GM19099 (cell line): ENCODE results near the gene NPRL2.

Experiments used
- POLR2A ChIP-seq: IDR thresholded peaks from 3 replicates; pipeline ENCODE4 v1.6.1; 2011; ENCODE audit warnings: low read depth; ENCODE audit not compliant: insufficient read length; ENCODE audit errors: extremely low read depth

NPRL2 gene

DNA sequence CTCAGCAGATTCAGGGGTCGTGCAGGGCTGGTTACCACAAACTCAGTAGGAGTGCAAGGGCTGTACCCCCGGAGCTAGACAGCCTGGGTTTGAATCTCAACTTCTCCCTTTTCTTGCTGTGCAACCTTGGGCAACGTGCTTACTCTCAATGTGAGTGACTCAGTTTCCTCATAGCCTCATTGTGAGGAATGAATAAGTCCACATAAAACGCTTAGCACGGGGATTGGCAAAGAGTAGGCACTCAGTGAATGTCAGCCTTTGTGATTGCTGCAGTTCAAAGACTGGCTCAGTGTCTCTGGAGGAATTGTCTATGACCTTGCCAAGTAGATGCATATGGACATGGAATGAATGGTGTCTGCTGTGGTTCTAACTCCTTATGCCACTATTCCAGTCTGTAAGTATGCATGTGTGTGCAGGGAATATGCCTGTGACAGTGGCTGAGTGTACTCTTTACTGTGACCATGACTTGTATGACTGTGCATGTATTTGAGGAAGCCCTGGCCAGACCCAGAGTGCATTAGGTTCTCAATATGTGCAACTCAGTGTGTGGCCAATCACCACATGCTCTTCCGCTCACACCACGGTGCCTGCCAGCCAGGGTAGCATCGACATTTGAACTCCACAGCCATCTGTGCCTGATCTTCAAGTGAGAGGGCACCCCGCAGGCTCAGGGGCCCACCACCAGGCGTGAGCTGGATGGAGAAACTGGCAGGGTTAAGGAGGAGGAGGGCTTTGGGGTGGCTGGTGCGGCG lies 50.5 kb downstream of the NPRL2 start:
- no peak for TF ChIP-seq POLR2A

DNA sequence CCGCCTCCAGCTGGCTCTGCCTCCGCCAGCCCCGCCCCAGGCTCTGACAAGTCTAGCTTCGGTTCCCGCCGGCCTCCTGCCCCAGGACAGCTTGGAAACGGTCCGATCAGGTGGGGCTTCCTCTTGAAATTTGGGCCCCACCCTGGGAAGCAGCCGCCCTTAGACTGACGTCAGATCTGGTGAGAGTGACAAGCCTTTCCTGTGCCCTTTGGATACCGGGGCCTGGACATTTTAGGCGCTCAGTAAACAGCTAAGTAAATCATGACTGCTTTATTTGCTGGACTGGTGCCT lies 51.0 kb downstream of the NPRL2 start:
- no peak for TF ChIP-seq POLR2A

DNA sequence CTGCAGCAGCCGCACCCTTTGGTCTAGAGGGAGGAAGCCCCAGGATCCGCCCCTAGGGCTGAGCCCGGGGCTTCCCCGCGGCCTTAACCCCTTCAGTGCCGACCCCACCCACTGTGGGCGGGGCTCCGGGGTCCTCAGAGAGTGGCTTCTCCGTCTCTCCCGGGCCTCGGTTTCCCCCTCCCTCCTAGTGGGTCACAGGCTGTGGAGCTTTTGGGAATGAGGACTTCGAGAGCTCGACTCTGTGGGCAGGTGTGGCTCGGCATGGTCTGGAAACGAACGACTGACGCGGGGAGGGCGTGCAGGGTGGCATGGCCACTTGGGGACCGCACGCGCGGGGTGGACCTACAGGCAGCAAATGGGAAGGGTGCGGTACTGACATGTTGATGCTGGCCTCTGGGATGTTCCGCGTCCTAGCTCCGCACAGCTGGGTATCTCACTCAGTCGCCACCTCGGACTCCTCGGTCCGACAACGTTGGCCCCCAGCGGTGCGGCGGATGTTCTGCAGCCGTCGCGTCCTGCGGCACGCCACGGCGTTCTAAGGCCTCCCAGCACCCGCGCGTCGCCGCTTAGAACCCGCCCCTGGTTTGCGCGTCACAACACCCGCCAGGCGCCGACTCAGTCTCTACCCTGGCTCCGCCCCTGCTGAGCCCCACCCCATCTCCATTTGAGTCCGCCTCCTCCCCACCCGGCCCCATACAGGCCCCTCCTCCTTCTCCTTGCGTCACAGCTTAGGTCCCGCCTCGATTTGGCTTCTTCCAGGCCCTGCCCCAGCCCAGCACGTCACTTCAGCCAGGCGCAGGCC lies 51.5 kb downstream of the NPRL2 start, which contains the start of the genes HYAL3 and NAA80:
TSS of gene HYAL3 (minus strand) at position 570 of the 802 bp plus-strand sequence. CDS start 3,803 bp downstream, outside the sequence.
TSS of gene NAA80 (minus strand) at position 570 of the 802 bp plus-strand sequence. CDS start 1,942 bp downstream, outside the sequence.
- TF ChIP-seq POLR2A = peak; percentile 86

DNA sequence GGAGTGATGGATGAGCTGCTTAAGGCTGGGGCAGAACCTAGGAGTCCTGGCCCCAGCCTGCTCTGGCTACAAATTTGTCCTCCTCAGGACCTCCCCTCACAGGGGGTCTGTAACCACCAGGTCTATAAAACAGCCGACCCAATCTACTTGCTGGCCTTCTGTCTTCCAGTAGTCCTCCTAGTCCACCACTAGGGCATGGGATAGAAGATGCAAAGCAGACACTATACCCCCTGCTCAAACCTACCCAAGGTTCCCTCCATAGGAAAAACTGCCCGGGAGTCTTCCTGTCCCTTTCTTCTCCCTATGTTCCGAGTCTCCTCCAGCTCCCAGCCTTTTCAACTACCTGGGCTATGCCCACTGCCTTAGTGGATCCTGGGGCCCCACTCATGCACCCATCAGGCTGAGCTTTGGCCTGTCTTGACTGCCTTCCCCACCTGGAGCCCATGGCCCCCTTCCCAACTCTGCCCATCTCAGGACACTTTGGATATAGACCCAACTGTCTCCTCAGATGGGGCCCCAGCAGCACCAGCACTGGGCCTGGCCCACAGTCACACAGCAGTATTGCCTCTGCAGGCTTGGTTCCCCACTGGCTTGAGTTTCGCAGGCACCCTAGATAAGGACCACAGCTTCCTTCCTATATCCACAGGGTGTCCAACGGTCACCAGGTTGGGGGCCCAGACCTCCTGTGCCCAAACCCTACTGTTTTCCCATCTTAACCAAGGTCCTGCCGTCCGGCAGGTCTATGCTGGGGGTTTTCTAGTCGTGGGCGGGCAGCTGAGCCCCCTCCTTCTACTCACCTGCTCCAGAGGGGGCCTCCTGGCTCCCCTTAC lies 52.5 kb downstream of the NPRL2 start:
- no peak for TF ChIP-seq POLR2A

DNA sequence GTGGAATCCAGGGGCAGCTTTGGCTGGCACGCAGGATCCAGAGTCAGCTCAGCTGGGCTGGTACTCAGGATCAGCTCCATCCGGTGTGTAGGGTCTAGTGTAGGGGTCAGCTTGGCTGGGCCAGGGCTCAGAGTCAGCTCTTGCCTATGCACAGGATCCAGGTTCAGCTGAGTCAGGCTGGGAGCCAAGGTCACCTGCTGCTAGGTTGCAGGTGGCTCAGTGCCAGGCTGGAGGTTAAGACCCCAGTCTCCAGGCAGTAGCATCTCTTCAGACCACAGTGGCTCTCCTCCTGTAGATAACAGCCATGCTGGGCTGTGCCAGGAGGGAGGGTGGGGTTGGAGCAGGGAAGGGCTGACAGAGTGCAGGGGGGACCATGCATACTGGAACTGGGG lies 53.2 kb downstream of the NPRL2 start:
- TF ChIP-seq POLR2A = no peak
